Fibroblast of skin of scalp (primary cell): ENCODE data around the gene NDUFAF7. TPM values are rescaled to one million over a fixed set of nuclear protein-coding genes. Genes with fewer than 3 reads are reported as not detected.
"Not testable (repeated sequence)": the region's sequence is repeated elsewhere in the genome, so short reads cannot be mapped to it uniquely, and the experiment has no call there.

Experiments used
- DNase-seq: peaks from one replicate; pipeline ENCODE4 v3.0.0-alpha.2; 2013
- polyA plus RNA-seq, 2 experiments: library from polyadenylated mRNA; unstranded; fragments of 120-200 nt; gene quantifications; one replicate each; pipeline ENCODE4 v1.2.1, GENCODE V29; 2013; ENCODE audit not compliant: insufficient read length in 2 of 2

Gene NDUFAF7
- 17.2 TPM for polyA plus RNA-seq (2013, experiment 1 of 2; ENCODE audit: insufficient read length)
- polyA plus RNA-seq (2013, experiment 2 of 2; ENCODE audit: insufficient read length), result 16.9 TPM

GRCh38 chr2:37231241-37232130 lies at the start of gene NDUFAF7, which contains the start of gene CEBPZ:
TSS of gene NDUFAF7 (plus strand) at chr2:37231658. CDS start at chr2:37231706, 48 bp downstream.
TSS of gene CEBPZ (minus strand) at chr2:37231596. CDS start at chr2:37231567, 29 bp downstream.
- DNase-seq, result peak; percentile 89

- no peak for DNase-seq
Measured at GRCh38 chr2:37181726-37182684, 49.5 kb upstream of the NDUFAF7 start.

GRCh38 chr2:37188570-37188969 lies 42.9 kb upstream of the NDUFAF7 start, which contains the start of gene SULT6B1:
TSS of gene SULT6B1 (minus strand) at chr2:37188670. CDS start at chr2:37188640, 30 bp downstream.
- DNase-seq, result no peak

- DNase-seq, result peak; percentile 82
Measured at GRCh38 chr2:37189452-37190153, 41.9 kb upstream of the NDUFAF7 start.

- no peak for DNase-seq
Measured at GRCh38 chr2:37190290-37190689, 41.2 kb upstream of the NDUFAF7 start.

GRCh38 chr2:37191253-37191652 lies 40.2 kb upstream of the NDUFAF7 start:
- no peak for DNase-seq

- no peak for DNase-seq
Measured at GRCh38 chr2:37191747-37192146, 39.7 kb upstream of the NDUFAF7 start.

GRCh38 chr2:37192551-37192950 lies 38.9 kb upstream of the NDUFAF7 start:
- DNase-seq, result no peak

GRCh38 chr2:37195862-37196319 lies 35.6 kb upstream of the NDUFAF7 start:
- DNase-seq, result not testable (repeated sequence)

GRCh38 chr2:37196320-37197195 lies 34.9 kb upstream of the NDUFAF7 start, which contains the start of gene CEBPZOS:
TSS of gene CEBPZOS (plus strand) at chr2:37196496. CDS start at chr2:37199705, 3,209 bp downstream.
- DNase-seq, result peak; percentile 74

- DNase-seq, result no peak
Measured at GRCh38 chr2:37198681-37199065, 32.8 kb upstream of the NDUFAF7 start.

- DNase-seq, result no peak
Measured at GRCh38 chr2:37201208-37201607, 30.2 kb upstream of the NDUFAF7 start.

GRCh38 chr2:37201766-37202165 lies 29.7 kb upstream of the NDUFAF7 start:
- DNase-seq, result peak; percentile 21

- DNase-seq, result no peak
Measured at GRCh38 chr2:37203708-37204107, 27.8 kb upstream of the NDUFAF7 start.

GRCh38 chr2:37205071-37205661 lies 26.3 kb upstream of the NDUFAF7 start:
- not testable (repeated sequence) for DNase-seq

GRCh38 chr2:37205689-37206341 lies 25.6 kb upstream of the NDUFAF7 start:
- no peak for DNase-seq

GRCh38 chr2:37206760-37207159 lies 24.7 kb upstream of the NDUFAF7 start:
- DNase-seq, result not testable (repeated sequence)

GRCh38 chr2:37211212-37211611 lies 20.2 kb upstream of the NDUFAF7 start:
- DNase-seq, result no peak

- no peak for DNase-seq
Measured at GRCh38 chr2:37211939-37212338, 19.5 kb upstream of the NDUFAF7 start.

- no peak for DNase-seq
Measured at GRCh38 chr2:37215250-37215649, 16.2 kb upstream of the NDUFAF7 start.
